Erythroblast (primary cell): ENCODE data around the gene MAPK12.

ENCODE experiments used
- GATA1 ChIP-seq: IDR thresholded peaks from 2 replicates; pipeline ENCODE4 v1.6.1; 2011; ENCODE audit warnings: low read depth, mild to moderate bottlenecking, control low read depth, low read length, moderate library complexity
- POLR2A ChIP-seq: IDR thresholded peaks from 2 replicates; pipeline ENCODE4 v1.6.1; 2011; ENCODE audit warnings: mild to moderate bottlenecking, low read length

DNA sequence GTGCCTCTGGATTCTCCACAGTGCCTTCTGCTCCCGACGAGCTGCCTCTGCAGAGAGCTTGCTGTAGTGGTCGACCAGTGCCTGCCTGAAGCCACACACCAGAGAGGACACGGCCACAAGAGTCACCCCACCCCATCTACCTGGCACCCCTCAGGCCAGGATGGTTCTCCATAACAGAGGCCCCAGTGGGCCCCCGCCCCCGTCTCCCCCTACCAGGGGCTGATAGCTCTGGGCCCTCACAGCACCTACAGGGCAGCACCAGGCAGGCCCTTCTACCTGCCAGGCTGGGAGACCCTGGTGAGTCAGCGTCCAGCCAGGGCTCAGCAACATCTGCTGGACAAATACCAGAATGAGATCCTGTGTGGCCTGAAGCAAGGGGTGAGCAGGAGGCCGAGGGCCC, 39.0 kb downstream of the MAPK12 start:
- TF ChIP-seq POLR2A (no peak), GATA1 (no peak)
